Naive thymus-derived CD8-positive, alpha-beta T cell (primary cell): Measurements from ENCODE around the gene DYNC1H1. TPM values are rescaled to one million over a fixed set of nuclear protein-coding genes. Genes with fewer than 3 reads are reported as not detected.
A peak's percentile ranks its signal among the peaks of the same experiment; 100 is the strongest.
"Not testable (repeated sequence)": the region's sequence is repeated elsewhere in the genome, so short reads cannot be mapped to it uniquely, and the experiment has no call there.

ENCODE experiments used
- ATAC-seq, 2 donors: fragments of 150-1000 bp; cut with Tn5 transposase in 1 of 2; sonication (Bioruptor Pico), chemical (Tn5 transposase) in 1 of 2; 1 replicate in 1 of 2; 2 replicates in 1 of 2; pipeline ENCODE4 v1.10.0; 2021; ENCODE audit warnings: mild to moderate bottlenecking in 2 of 2, moderate library complexity in 2 of 2
- POLR2A ChIA-PET: fragments of 350-600 bp; sonication (Branson Sonifier 250); formaldehyde crosslinking; loops from one replicate; lab custom pipeline; 2021; ENCODE audit warnings: antibody characterized with exemption; lab: Charles Lee
- DNase-seq, 10 donors: peaks; one replicate each; pipeline versions ENCODE4 v3.0.0 to v3.0.0-alpha.2; 2020 to 2022
- H3K27ac Mint-ChIP-seq, 10 donors: one replicate each; pipeline ENCODE4 v1.8.0; 2020 to 2022; ENCODE audit warnings: mild to moderate bottlenecking in 10 of 10, mixed read lengths in 10 of 10, moderate library complexity in 4 of 10, inconsistent platforms in 1 of 10
- H3K27me3 Mint-ChIP-seq, 5 donors: one replicate each; pipeline ENCODE4 v1.8.0; 2021 to 2022; ENCODE audit warnings: mixed read lengths in 5 of 5
- H3K36me3 Mint-ChIP-seq, 3 donors: one replicate each; pipeline ENCODE4 v1.8.0; 2020 to 2022; ENCODE audit warnings: mixed read lengths in 3 of 3, mild to moderate bottlenecking in 2 of 3, inconsistent platforms in 1 of 3
- H3K4me1 Mint-ChIP-seq, 4 donors: one replicate each; pipeline ENCODE4 v1.8.0; 2021 to 2022; ENCODE audit warnings: mixed read lengths in 4 of 4
- H3K4me3 Mint-ChIP-seq, 10 donors: one replicate each; pipeline ENCODE4 v1.8.0; 2020 to 2022; ENCODE audit warnings: mild to moderate bottlenecking in 10 of 10, mixed read lengths in 10 of 10, moderate library complexity in 6 of 10, inconsistent platforms in 1 of 10
- H3K9me3 Mint-ChIP-seq, 9 donors: one replicate each; pipeline ENCODE4 v1.8.0; 2020 to 2022; ENCODE audit warnings: mixed read lengths in 9 of 9, mild to moderate bottlenecking in 3 of 9, inconsistent platforms in 1 of 9, moderate library complexity in 1 of 9
- polyA plus RNA-seq, 3 donors: library from polyadenylated mRNA; unstranded; fragments of 300-500 nt; fragmentation: Illumina TruSeq; gene quantifications; one replicate each; pipeline ENCODE4 v1.2.3, GENCODE V29; 2021
- total RNA-seq, 8 experiments: library from RNA in 2 of 8; stranded (reverse) in 2 of 8; gene quantifications; one replicate each; pipeline ENCODE4 v1.2.3 and lab custom pipeline; 2021 to 2026

Gene DYNC1H1
- total and polyA plus RNA-seq, 5 experiments from 2014 or later: 23.4 to 278 (median 42.0) TPM

GRCh38 chr14:101968186-101968585, 3.8 kb downstream of the DYNC1H1 start:
- no peak for DNase-seq
- Mint-ChIP-seq H3K27ac (peak overlapping the region; percentile 27 to 79 (median 53)), H3K4me3 (peak overlapping the region in 7 of 10 donors; percentile 0 to 36 (median 10)), H3K36me3 (peaks cover 0 to 33% (median 0%) of the 10 kb centered on the region in 3 donors), H3K9me3 (no peaks in the 10 kb centered on the region), H3K27me3 (no peaks in the 10 kb centered on the region), H3K4me1 (peaks cover 25 to 68% (median 60%) of the 10 kb centered on the region in 4 donors)
- ATAC-seq: no peak
- POLR2A ChIA-PET: interaction anchor here (1.3 kb wide), 1 partner anchor 20 kb away, joined by 3 read pairs; no protein-coding TSS in a partner anchor

GRCh38 chr14:101969481-101969880, 5.1 kb downstream of the DYNC1H1 start:
- POLR2A ChIA-PET: interaction anchor here (1.0 kb wide), 1 partner anchor 17 kb away, joined by 3 read pairs; no protein-coding TSS in a partner anchor
- H3K36me3 Mint-ChIP-seq: peaks cover 0 to 33% (median 0%) of the 10 kb centered on the region in 3 donors
- H3K4me1 Mint-ChIP-seq: peaks cover 23 to 66% (median 55%) of the 10 kb centered on the region in 4 donors
- H3K9me3 Mint-ChIP-seq: no peaks in the 10 kb centered on the region
- no peak for ATAC-seq
- peak overlapping the region in 7 of 10 donors; percentile 44 to 79 (median 73) for H3K27ac Mint-ChIP-seq
- H3K27me3 Mint-ChIP-seq: no peaks in the 10 kb centered on the region
- peak overlapping the region in 2 of 10 donors; percentile 23 to 25 for H3K4me3 Mint-ChIP-seq
- no peak for DNase-seq

- DNase-seq: no peak
- Mint-ChIP-seq H3K4me1 (peaks cover 27 to 68% (median 57%) of the 10 kb centered on the region in 4 donors), H3K4me3 (peak overlapping the region in 3 of 10 donors; percentile 30 to 41 (median 41)), H3K27ac (peak overlapping the region in 6 of 10 donors; percentile 15 to 82 (median 59)), H3K9me3 (no peaks in the 10 kb centered on the region), H3K36me3 (peaks cover 0 to 40% (median 3%) of the 10 kb centered on the region in 3 donors), H3K27me3 (no peaks in the 10 kb centered on the region)
- POLR2A ChIA-PET: interaction anchor here (0.6 kb wide), 1 partner anchor 13 kb away, joined by 6 read pairs; no protein-coding TSS in a partner anchor
- ATAC-seq: no peak
Observed at GRCh38 chr14:101970830-101971400, 6.5 kb downstream of the DYNC1H1 start.

- H3K9me3 Mint-ChIP-seq, DNase-seq, POLR2A ChIA-PET, H3K4me3 Mint-ChIP-seq, ATAC-seq, H3K27me3 Mint-ChIP-seq, H3K27ac Mint-ChIP-seq: not testable (repeated sequence)
- Mint-ChIP-seq H3K36me3 (peaks cover 0 to 43% (median 3%) of the 10 kb centered on the region in 3 donors), H3K4me1 (peaks cover 27 to 64% (median 56%) of the 10 kb centered on the region in 4 donors)
Observed at GRCh38 chr14:101971458-101971857, 7.1 kb downstream of the DYNC1H1 start.

- Mint-ChIP-seq H3K4me1 (peaks cover 23 to 57% (median 49%) of the 10 kb centered on the region in 4 donors), H3K4me3 (peak overlapping the region in 1 of 10 donors; percentile 40), H3K36me3 (peaks cover 0 to 51% (median 3%) of the 10 kb centered on the region in 3 donors), H3K27me3 (no peaks in the 10 kb centered on the region), H3K9me3 (no peaks in the 10 kb centered on the region), H3K27ac (peak overlapping the region in 2 of 10 donors; percentile 13 to 27)
- DNase-seq (no peak), ATAC-seq (no peak)
- POLR2A ChIA-PET: no interaction called here
Observed at GRCh38 chr14:101972126-101972866, 7.9 kb downstream of the DYNC1H1 start.

- Mint-ChIP-seq H3K4me1 (peaks cover 17 to 48% (median 39%) of the 10 kb centered on the region in 4 donors), H3K36me3 (peaks cover 0 to 56% (median 3%) of the 10 kb centered on the region in 3 donors), H3K4me3 (no peak overlapping the region), H3K27me3 (no peaks in the 10 kb centered on the region), H3K9me3 (no peaks in the 10 kb centered on the region), H3K27ac (peak overlapping the region in 1 of 10 donors; percentile 78)
- no peak for DNase-seq
- no peak for ATAC-seq
- POLR2A ChIA-PET: no interaction called here
Observed at GRCh38 chr14:101973356-101973755, 9.0 kb downstream of the DYNC1H1 start.

GRCh38 chr14:101975231-101975630, 10.9 kb downstream of the DYNC1H1 start:
- DNase-seq (no peak), ATAC-seq (no peak)
- H3K27ac Mint-ChIP-seq: no peak overlapping the region
- no peaks in the 10 kb centered on the region for H3K9me3 Mint-ChIP-seq
- no peak overlapping the region for H3K4me3 Mint-ChIP-seq
- POLR2A ChIA-PET: interaction anchor here (0.7 kb wide), 1 partner anchor 33 kb away, joined by 3 read pairs; no protein-coding TSS in a partner anchor
- H3K4me1 Mint-ChIP-seq: peaks cover 13 to 36% (median 26%) of the 10 kb centered on the region in 4 donors
- H3K27me3 Mint-ChIP-seq: no peaks in the 10 kb centered on the region
- H3K36me3 Mint-ChIP-seq: peaks cover 2 to 54% (median 12%) of the 10 kb centered on the region in 3 donors

- no peaks in the 10 kb centered on the region for H3K27me3 Mint-ChIP-seq
- DNase-seq (no peak), ATAC-seq (no peak)
- H3K4me1 Mint-ChIP-seq: peaks cover 6 to 22% (median 11%) of the 10 kb centered on the region in 4 donors
- H3K4me3 Mint-ChIP-seq: no peak overlapping the region
- POLR2A ChIA-PET: interaction anchor here (0.5 to 1.1 kb wide), 2 partner anchors 13 to 21 kb away, joined by 3 to 5 read pairs; partner anchors contain the start of gene DYNC1H1
- peaks cover 2 to 58% (median 12%) of the 10 kb centered on the region in 3 donors for H3K36me3 Mint-ChIP-seq
- H3K27ac Mint-ChIP-seq: peak overlapping the region in 1 of 10 donors; percentile 22
- H3K9me3 Mint-ChIP-seq: no peaks in the 10 kb centered on the region
Observed at GRCh38 chr14:101977311-101978071, 13.1 kb downstream of the DYNC1H1 start.

GRCh38 chr14:101979666-101980065, 15.3 kb downstream of the DYNC1H1 start:
- POLR2A ChIA-PET: no interaction called here
- DNase-seq (no peak), ATAC-seq (no peak)
- Mint-ChIP-seq H3K27me3 (no peaks in the 10 kb centered on the region), H3K27ac (peak overlapping the region in 1 of 10 donors; percentile 34), H3K9me3 (no peaks in the 10 kb centered on the region), H3K4me1 (peaks cover 0 to 12% (median 7%) of the 10 kb centered on the region in 4 donors), H3K4me3 (no peak overlapping the region), H3K36me3 (peaks cover 12 to 78% (median 14%) of the 10 kb centered on the region in 3 donors)

GRCh38 chr14:101980251-101980650, 15.9 kb downstream of the DYNC1H1 start:
- H3K9me3 Mint-ChIP-seq: no peaks in the 10 kb centered on the region
- no peak overlapping the region for H3K27ac Mint-ChIP-seq
- DNase-seq (no peak), ATAC-seq (no peak)
- H3K4me3 Mint-ChIP-seq: no peak overlapping the region
- peaks cover 11 to 77% (median 14%) of the 10 kb centered on the region in 3 donors for H3K36me3 Mint-ChIP-seq
- peaks cover 0 to 6% (median 3%) of the 10 kb centered on the region in 4 donors for H3K4me1 Mint-ChIP-seq
- no peaks in the 10 kb centered on the region for H3K27me3 Mint-ChIP-seq
- POLR2A ChIA-PET: no interaction called here

- Mint-ChIP-seq H3K27ac (peak overlapping the region in 2 of 10 donors; percentile 42 to 69), H3K4me3 (no peak overlapping the region), H3K4me1 (peaks cover 0 to 4% (median 1%) of the 10 kb centered on the region in 4 donors), H3K9me3 (no peaks in the 10 kb centered on the region), H3K27me3 (no peaks in the 10 kb centered on the region), H3K36me3 (peaks cover 10 to 80% (median 17%) of the 10 kb centered on the region in 3 donors)
- POLR2A ChIA-PET: no interaction called here
- ATAC-seq: no peak
- no peak for DNase-seq
Observed at GRCh38 chr14:101980700-101981099, 16.3 kb downstream of the DYNC1H1 start.

GRCh38 chr14:101982621-101983020, 18.2 kb downstream of the DYNC1H1 start:
- DNase-seq (no peak), ATAC-seq (no peak)
- H3K4me1 Mint-ChIP-seq: peaks cover 0 to 4% (median 1%) of the 10 kb centered on the region in 4 donors
- H3K36me3 Mint-ChIP-seq: peaks cover 10 to 84% (median 26%) of the 10 kb centered on the region in 3 donors
- POLR2A ChIA-PET: no interaction called here
- no peaks in the 10 kb centered on the region for H3K9me3 Mint-ChIP-seq
- H3K4me3 Mint-ChIP-seq: no peak overlapping the region
- H3K27me3 Mint-ChIP-seq: no peaks in the 10 kb centered on the region
- no peak overlapping the region for H3K27ac Mint-ChIP-seq
